NCI-H748 (cell line): ENCODE data around the gene OR1L8.
"Not testable (repeated sequence)": the region's sequence is repeated elsewhere in the genome, so short reads cannot be mapped to it uniquely, and the experiment has no call there.

Experiments
- DNase-seq: peaks from one replicate; lab custom pipeline; 2025; ENCODE audit not compliant: unreplicated experiment; lab: John Stamatoyannopoulos, UW

Gene OR1L8

GRCh38 chr9:122583284-122583683 is at the start of gene OR1L8:
Gene OR1L8, minus strand, starts transcription at chr9:122583384. Its CDS starts 14,907 bp downstream, at chr9:122568477.
- not testable (repeated sequence) for DNase-seq

- no peak for DNase-seq
These were observed 36.8 kb upstream of the OR1L8 start for GRCh38 chr9:122619996-122620395.

GRCh38 chr9:122614362-122614761 is 31.2 kb upstream of the OR1L8 start, which contains the start of gene OR1Q1:
Gene OR1Q1, plus strand, starts transcription at chr9:122614738. Its CDS starts 0 bp downstream, at chr9:122614738.
- no peak for DNase-seq

GRCh38 chr9:122609804-122610203 is 26.6 kb upstream of the OR1L8 start:
- no peak for DNase-seq

- DNase-seq = no peak
These were observed 23.4 kb upstream of the OR1L8 start for GRCh38 chr9:122606587-122606986.

- no peak for DNase-seq
These were observed 22.5 kb upstream of the OR1L8 start for GRCh38 chr9:122605691-122606090.

- no peak for DNase-seq
These were observed 2.8 kb downstream of the OR1L8 start for GRCh38 chr9:122580360-122580759.

- no peak for DNase-seq
These were observed 3.3 kb downstream of the OR1L8 start for GRCh38 chr9:122579874-122580273.

GRCh38 chr9:122572456-122572855 is 10.7 kb downstream of the OR1L8 start:
- no peak for DNase-seq

GRCh38 chr9:122567901-122568300 is 15.3 kb downstream of the OR1L8 start:
- no peak for DNase-seq

- DNase-seq = no peak
These were observed 20.9 kb downstream of the OR1L8 start for GRCh38 chr9:122562134-122562760.

- no peak for DNase-seq
These were observed 21.7 kb downstream of the OR1L8 start for GRCh38 chr9:122561446-122561845.

- no peak for DNase-seq
These were observed 30.4 kb downstream of the OR1L8 start, which contains the start of gene OR1N2 for GRCh38 chr9:122552812-122553211. Gene OR1N2, plus strand, starts transcription at chr9:122553112. Its CDS starts 100 bp downstream, at chr9:122553212.

- DNase-seq = no peak
These were observed 31.8 kb downstream of the OR1L8 start for GRCh38 chr9:122551371-122551770.

GRCh38 chr9:122546196-122546595 is 37.0 kb downstream of the OR1L8 start:
- peak; percentile 79 for DNase-seq

GRCh38 chr9:122538757-122539156 is 44.4 kb downstream of the OR1L8 start:
- no peak for DNase-seq

- DNase-seq = not testable (repeated sequence)
These were observed 46.1 kb downstream of the OR1L8 start for GRCh38 chr9:122537066-122537465.

GRCh38 chr9:122536134-122536533 is 47.0 kb downstream of the OR1L8 start:
- DNase-seq = no peak

GRCh38 chr9:122531157-122531556 is 52.0 kb downstream of the OR1L8 start:
- not testable (repeated sequence) for DNase-seq

- DNase-seq = no peak
These were observed 56.0 kb downstream of the OR1L8 start, which contains the start of gene OR1N1 for GRCh38 chr9:122527193-122527592. Gene OR1N1, minus strand, starts transcription at chr9:122527293. Its CDS starts 0 bp downstream, at chr9:122527293.

GRCh38 chr9:122526602-122527001 is 56.6 kb downstream of the OR1L8 start:
- no peak for DNase-seq

GRCh38 chr9:122519376-122519775 is 63.8 kb downstream of the OR1L8 start:
- no peak for DNase-seq

GRCh38 chr9:122518841-122519240 is 64.3 kb downstream of the OR1L8 start, which contains the start of gene OR1J4:
Gene OR1J4, plus strand, starts transcription at chr9:122519141. Its CDS starts 0 bp downstream, at chr9:122519141.
- DNase-seq = no peak
